GM12873 (cell line): ENCODE data around the gene GLRX5.

Experiments used
- TF ChIP-seq, protein P1 (sequence below): IDR thresholded peaks from 2 replicates; pipeline ENCODE4 v1.5.1; 2012; ENCODE audit warnings: low read depth, mild to moderate bottlenecking, moderate library complexity, low read length, control low read depth; ENCODE audit not compliant: insufficient read depth; ENCODE audit errors: missing control alignments

GLRX5 gene

DNA sequence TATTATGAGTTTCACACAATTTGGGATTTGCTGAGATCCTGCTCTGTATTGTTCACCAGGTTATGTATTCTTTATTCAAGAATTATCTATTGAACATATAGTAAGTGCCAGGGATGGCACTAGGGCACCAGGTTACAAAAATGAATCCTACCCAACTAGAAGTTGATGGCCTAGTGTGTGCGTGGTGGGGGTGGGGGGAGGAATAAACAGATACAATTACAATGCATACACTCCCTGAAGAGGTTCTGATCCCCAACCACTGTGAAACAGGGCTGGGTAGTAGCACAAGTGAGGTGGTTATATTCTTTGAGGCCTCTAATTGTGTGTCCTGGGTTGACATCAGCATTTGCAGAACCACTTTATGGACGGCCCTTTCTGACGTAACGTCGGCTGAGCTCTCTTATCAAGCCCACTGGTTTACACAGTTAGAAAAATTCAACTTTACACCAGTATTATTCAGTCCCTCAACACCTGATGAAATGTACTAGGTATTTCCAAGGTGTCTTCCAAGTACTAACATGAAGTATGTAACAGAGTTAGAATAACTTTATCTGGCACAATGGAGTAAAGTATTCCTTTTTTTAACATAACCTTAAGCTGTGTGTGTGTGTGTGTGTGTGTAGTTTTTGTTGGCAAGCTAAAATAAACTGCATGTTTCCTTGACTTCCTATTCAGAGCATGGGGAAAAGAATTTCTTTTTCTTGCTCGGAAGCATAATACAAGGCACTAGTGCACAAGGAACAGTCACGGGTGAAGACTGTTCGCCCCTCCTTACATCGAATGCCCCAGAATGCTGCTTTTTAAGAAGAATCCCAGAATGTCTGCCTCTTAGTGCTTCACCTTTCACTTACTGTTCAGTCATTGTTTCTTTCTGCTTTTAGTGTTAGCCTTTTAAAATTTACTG is 8.1 kb upstream of the GLRX5 start:
- TF ChIP-seq, protein P1, sequence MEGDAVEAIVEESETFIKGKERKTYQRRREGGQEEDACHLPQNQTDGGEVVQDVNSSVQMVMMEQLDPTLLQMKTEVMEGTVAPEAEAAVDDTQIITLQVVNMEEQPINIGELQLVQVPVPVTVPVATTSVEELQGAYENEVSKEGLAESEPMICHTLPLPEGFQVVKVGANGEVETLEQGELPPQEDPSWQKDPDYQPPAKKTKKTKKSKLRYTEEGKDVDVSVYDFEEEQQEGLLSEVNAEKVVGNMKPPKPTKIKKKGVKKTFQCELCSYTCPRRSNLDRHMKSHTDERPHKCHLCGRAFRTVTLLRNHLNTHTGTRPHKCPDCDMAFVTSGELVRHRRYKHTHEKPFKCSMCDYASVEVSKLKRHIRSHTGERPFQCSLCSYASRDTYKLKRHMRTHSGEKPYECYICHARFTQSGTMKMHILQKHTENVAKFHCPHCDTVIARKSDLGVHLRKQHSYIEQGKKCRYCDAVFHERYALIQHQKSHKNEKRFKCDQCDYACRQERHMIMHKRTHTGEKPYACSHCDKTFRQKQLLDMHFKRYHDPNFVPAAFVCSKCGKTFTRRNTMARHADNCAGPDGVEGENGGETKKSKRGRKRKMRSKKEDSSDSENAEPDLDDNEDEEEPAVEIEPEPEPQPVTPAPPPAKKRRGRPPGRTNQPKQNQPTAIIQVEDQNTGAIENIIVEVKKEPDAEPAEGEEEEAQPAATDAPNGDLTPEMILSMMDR: no peak

DNA sequence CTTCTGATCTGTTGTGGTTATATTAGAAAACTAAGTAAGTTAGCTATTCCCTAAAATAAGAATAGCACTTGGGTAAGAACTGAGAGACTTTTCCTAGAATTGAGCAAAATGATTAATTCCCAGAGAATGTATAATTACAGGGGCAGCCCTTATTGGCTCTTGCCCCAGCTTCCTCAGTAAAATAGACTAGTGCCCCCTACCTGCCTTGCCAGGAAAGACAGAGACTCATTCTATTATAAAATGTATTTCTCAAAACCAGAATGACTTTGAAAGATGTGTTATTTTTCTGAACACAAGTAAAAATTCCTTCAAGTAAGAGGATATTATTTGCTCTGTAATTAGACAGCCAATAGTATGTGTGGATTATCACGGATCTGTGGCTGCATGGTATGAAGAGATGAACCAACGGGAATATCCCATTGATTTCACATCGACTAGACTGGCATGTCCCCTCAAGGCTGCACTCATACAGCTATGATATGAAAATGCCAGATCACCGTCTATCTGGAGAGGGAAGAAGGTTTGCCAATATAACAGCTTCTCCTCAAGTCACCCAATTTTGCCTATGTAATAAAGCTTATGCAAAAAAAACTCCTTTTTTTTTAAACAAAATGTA is 7.4 kb upstream of the GLRX5 start:
- TF ChIP-seq, protein P1: peak; percentile 66

DNA sequence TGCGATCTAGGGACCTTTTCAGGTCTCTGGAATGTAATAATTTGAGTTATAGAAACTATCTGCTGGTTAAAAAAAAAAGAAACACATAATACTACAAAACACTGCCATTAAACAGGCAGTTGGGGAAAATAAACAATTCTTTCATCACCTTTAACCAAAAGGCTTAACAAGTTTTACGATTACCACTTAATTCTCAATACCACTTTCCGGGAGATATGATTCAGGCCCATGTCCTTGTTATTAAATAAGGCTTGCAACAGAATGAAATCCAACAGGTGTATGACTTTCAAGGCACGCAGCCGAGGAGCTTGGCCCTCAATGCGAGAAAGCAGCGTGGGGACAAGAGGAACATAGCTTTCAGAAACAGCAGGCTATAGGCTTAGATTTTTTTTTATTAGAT is 5.6 kb upstream of the GLRX5 start:
- TF ChIP-seq, protein P1: no peak

DNA sequence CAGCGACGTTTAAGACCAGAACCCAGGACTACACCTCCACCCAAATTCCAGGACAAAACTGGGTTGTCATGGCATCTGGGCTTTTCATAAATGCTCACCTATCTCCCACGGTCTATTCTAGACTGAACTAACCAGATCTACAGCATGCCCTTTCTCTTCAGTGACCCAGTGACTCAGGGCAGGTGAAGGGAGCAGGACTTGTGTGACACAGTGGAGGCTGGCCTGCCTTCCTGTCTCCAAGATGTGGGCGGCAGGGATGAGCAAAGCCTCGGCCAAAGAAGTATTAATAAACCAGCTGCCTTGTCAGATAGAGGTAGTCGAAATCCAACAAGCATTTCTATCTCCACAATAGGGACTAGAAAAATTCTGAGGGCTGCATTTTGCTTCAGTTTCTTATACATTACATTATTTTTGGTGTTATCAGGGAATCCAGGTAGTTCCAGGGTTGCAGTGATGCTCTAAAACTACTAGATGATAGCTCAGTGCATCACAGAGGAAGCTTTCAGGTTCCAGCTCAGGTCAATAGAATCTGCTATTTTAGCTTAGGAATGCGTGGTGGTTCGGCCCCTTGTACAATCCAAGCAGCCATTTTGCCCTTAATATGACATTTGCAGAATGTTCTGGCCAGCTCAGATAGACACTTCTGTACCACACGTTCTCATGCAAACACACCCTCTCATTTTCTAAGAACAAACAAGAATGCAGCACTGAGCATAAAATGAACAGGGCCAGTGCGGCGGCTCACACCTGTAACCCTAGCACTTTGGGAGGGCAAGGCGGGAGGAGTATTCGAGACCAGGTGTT is 4.2 kb upstream of the GLRX5 start:
- TF ChIP-seq, protein P1: no peak

DNA sequence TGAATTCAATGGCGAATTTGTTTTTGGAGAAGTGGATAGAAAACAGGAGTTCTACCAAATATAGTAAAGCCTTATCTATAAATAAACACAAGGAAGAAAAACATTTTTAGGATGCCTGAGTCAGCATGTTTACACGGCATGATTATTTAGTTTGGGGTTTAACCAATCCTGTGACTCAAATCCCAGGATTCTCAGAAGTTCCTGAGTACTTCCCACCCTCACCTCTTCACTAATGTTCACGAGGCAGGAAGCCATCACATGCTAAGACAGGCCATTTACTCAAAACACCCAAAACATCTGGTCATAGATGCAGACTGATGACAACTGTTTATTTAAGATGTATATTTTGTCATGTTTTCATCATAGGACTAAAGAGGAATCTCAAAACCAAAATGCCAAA is 3.4 kb upstream of the GLRX5 start:
- TF ChIP-seq, protein P1: no peak

DNA sequence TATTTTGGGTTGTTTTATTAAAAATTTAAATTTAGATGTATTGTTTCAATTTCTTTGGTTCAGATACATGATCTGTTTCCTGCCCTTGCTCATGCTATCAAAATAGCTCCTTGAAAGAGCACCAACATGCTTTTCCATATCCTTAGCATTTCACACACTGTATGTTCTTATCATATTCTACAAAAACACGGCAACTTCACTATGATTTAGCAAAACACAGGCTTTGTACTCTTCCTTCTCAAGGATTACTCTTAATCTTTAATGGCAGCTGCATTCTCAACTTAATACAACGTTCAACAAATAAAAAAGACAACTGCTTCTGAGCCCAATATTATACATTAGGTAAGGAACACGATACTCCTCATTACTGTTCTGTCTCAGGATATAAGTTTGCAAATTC is 2.9 kb upstream of the GLRX5 start:
- TF ChIP-seq, protein P1: no peak

DNA sequence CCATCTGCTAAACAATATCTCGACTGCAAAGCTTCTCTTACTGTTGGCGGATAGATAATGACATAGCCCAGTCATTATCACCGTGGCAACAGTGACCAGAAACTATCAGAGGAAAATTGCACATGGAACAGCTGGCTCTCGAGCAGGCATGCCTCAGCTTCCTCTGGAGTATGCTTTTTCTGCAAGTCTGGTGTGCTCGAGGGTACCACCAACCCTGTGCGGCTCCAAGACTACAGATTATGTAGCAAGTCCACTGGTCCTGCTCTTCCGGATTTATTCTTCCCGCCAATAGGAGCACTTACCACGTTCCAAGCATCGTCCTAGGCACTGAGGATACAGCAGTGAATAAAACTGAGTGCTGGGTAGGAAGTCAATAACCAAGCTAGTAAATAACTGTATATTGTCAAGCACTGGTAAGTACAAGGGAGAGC is 1.4 kb upstream of the GLRX5 start:
- TF ChIP-seq, protein P1: no peak
